DMS 273 (cell line): Measurements from ENCODE around the gene MEF2A.

Experiments used
- DNase-seq: peaks from one replicate; lab custom pipeline; 2025; ENCODE audit not compliant: unreplicated experiment; lab: John Stamatoyannopoulos, UW

The MEF2A gene

DNA sequence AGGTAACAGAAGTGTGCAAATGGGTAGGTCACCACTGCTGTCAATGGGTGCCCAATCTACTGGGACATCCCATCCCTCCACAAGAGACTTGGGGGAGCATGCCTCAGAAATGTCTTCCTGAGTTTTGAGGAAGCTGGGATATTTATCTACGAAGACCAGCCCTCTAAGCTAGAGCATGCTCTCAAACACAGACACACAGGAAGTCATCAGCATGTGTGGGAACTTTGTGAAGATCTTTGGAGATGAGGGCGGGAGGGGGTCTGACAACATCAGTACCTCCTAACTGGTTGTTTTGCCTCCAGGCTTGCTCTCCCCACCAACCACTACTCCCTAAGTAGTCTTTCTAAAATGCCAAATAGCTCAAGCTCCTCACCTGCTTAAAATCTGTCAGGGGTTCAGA is 3.5 kb upstream of the MEF2A start:
- DNase-seq: no peak

GRCh38 chr15:99564221-99565048 is 1.3 kb upstream of the MEF2A start:
- peak; percentile 45 for DNase-seq

DNA sequence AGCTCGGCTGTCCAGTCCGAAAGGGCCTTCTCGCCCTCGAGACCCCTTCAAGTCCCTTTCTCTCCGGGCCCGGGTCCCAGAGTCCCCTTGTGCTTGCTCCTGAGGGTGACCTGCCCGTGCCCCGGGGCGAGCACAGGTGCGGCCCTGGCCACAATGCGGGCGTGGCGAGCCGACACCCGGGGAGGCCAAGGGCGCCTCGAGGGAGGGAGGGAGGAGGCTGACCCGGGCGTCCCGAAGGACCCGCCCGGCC is 810 bp upstream of the MEF2A start:
- no peak for DNase-seq

DNA sequence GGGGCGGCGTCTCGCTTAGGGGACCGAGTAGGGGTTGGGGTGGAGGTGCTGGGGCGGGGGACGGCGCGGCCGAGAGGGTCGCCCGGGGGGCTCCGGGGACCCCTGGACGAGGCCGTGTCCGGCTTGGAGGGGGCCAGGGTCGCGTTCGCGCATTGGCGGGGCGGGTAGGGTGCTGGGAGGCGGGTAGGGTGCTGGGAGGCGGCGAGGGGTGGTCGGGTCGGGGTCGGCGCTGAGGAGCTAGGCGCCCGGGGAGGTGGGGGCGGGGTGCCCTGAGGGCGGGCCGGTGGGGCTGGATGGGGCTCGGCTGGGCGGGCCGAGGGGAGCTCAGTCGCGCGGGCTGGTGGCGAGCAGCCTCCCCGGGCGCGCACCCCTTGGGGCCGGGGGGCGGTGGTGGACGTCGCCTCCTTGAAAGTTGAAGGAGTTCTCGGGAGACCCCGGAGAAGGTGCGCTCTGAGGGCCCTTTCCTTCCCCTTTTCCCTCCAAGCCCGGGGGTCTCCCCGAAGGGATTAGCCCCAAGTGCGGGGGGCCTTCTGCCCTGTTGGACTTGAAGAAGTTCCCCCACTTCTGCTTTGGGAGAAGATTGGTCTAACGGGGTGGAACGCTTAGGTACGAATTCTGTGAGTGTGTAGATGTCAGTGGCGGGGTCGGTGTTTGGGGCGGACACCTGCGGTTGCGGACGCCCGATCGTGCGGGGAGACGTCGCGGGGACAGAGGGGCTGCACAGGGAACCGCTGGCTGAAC is 543 bp downstream of the MEF2A start:
- DNase-seq: peak; percentile 35

- DNase-seq: peak; percentile 7
Measured at GRCh38 chr15:99568625-99569352, 3.0 kb downstream of the MEF2A start.

DNA sequence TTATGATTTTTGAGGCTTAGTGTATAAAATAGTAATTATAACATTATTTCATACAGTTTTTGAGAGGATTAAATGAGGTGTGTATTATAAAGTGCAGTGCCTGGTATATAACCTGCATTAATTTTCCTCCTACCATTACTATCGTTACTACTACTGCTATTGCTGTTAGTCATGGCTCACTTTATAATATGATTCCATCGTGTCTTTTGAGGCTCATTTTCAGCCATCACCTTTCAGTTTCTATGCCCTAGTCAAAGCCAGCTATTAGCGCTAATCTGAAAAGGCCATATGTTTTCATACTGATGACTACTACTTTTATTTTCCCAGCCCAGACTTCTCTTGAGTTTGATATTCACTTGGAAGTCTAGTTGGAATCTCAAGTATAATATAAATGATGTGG is 5.5 kb downstream of the MEF2A start:
- no peak for DNase-seq

GRCh38 chr15:99574048-99574447 is 8.3 kb downstream of the MEF2A start:
- no peak for DNase-seq

- no peak for DNase-seq
Measured at GRCh38 chr15:99574502-99574901, 8.7 kb downstream of the MEF2A start.

GRCh38 chr15:99578809-99579208 is 13.0 kb downstream of the MEF2A start:
- DNase-seq: peak; percentile 10

- no peak for DNase-seq
Measured at GRCh38 chr15:99580076-99580475, 14.3 kb downstream of the MEF2A start.

GRCh38 chr15:99582508-99582960 is 16.8 kb downstream of the MEF2A start:
- DNase-seq: no peak

DNA sequence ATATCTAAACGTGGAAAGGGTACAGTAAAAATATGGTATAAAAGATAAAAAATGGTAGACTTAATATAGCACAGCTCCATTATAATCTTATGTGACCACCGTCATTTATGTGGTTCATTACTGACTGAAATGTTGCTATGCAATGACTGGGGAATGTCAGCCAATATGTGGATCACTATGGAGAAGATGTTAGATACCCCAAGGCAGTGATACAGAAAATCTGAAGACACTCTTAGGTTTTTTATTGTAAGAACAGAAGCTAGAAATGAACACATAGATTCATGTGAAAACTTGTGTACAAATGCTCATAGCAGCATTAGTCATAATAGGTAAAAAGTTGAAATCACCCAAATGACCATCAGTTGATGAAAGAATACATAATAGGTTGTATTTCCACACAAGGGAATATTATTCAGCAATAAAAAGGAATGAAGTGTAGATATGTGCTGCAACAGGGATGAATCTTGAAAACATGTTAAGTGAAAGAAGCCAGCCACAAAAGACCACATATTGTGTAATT is 18.4 kb downstream of the MEF2A start:
- DNase-seq: no peak

GRCh38 chr15:99586121-99586520 is 20.3 kb downstream of the MEF2A start:
- DNase-seq: no peak

GRCh38 chr15:99589801-99590200 is 24.0 kb downstream of the MEF2A start:
- no peak for DNase-seq

GRCh38 chr15:99590913-99591646 is 25.3 kb downstream of the MEF2A start:
- no peak for DNase-seq

- no peak for DNase-seq
Measured at GRCh38 chr15:99592145-99592791, 26.5 kb downstream of the MEF2A start.

- DNase-seq: no peak
Measured at GRCh38 chr15:99593070-99593469, 27.3 kb downstream of the MEF2A start.

DNA sequence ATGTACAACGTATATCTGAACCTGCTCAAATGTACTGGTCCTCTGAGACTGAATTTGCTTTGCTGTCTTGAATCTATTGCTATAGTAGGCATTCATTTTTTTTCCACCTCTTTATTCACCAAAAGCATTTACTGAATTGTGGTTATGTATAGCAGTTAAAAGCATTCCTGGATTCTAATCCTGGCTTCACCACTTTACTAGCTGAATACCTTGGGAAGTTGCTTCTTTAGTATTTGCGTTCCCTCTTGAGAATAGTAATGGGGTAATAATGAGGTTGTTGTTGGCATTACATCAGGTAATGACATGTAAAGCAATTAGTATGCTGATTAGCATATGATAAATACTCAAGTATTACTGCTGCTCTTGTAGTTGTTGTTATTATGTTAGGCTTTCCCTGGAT is 29.1 kb downstream of the MEF2A start:
- DNase-seq: no peak

GRCh38 chr15:99598296-99598695 is 32.5 kb downstream of the MEF2A start:
- DNase-seq: no peak

DNA sequence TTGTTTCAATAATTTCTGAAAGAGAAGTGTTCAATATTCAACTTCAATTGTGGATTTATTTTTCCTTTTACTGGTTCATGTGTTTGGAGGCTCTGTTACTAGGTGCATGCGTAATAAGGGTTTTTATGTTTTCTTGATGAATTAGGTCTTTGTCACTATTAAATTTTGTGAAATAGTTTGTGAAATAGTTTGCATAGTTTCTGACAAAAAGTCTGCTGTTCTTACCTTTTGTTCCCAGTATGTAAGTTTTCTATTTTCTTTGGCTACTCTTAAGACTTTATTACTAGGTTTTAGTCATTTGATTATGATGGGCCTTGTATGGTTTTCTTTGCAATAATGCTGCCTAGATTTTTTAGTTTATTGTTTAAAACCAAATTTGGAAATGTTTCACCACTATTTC is 38.0 kb downstream of the MEF2A start:
- DNase-seq: no peak

- DNase-seq: peak; percentile 6
Measured at GRCh38 chr15:99604865-99605264, 39.1 kb downstream of the MEF2A start.
